Loucy (cell line): ENCODE measurements around the gene RAD9B.

Experiments
- H2AFZ ChIP-seq: fragments of 200-600 bp; sonication (generic); 2 replicates; pipeline ENCODE4 v1.6.0; 2016; ENCODE audit warnings: antibody characterized with exemption, mild to moderate bottlenecking, low read length, moderate library complexity
- H3F3A ChIP-seq: fragments of 200-600 bp; 2 replicates; pipeline ENCODE4 v1.6.0; 2016; ENCODE audit warnings: antibody characterized with exemption, low read depth, mild to moderate bottlenecking
- H3K27me3 ChIP-seq: fragments of 200-600 bp; sonication (generic); 2 replicates; pipeline ENCODE4 v1.6.1; 2014; ENCODE audit warnings: low read length, mild to moderate bottlenecking; ENCODE audit not compliant: insufficient read depth, poor library complexity, severe bottlenecking
- H3K36me3 ChIP-seq: fragments of 200-600 bp; sonication (generic); 2 replicates; pipeline ENCODE4 v1.6.1; 2016; ENCODE audit warnings: low read length; ENCODE audit not compliant: insufficient read depth
- H3K4me1 ChIP-seq: fragments of 200-600 bp; sonication (generic); 2 replicates; pipeline ENCODE4 v1.5.1; 2014; ENCODE audit warnings: low read length, mild to moderate bottlenecking; ENCODE audit not compliant: insufficient read depth, poor library complexity, severe bottlenecking
- H3K4me2 ChIP-seq: fragments of 200-600 bp; sonication (generic); 2 replicates; pipeline ENCODE4 v1.6.0; 2014; ENCODE audit warnings: antibody characterized with exemption, low read length, low read depth, mild to moderate bottlenecking; ENCODE audit not compliant: poor library complexity, severe bottlenecking
- H3K4me3 ChIP-seq: fragments of 200-600 bp; sonication (generic); 2 replicates; pipeline ENCODE4 v1.5.1; 2014; ENCODE audit warnings: low read length, mild to moderate bottlenecking, mixed read lengths; ENCODE audit not compliant: poor library complexity, severe bottlenecking
- H3K79me2 ChIP-seq: fragments of 200-600 bp; sonication (generic); 2 replicates; pipeline ENCODE4 v1.6.1; 2014; ENCODE audit warnings: low read length; ENCODE audit not compliant: insufficient read depth
- H3K9ac ChIP-seq: fragments of 200-600 bp; sonication (generic); 2 replicates; pipeline ENCODE4 v1.6.0; 2014; ENCODE audit warnings: mild to moderate bottlenecking, low read depth, low read length, moderate library complexity; ENCODE audit not compliant: poor library complexity, severe bottlenecking
- H3K9me2 ChIP-seq: fragments of 200-600 bp; sonication (generic); replicated peaks from 2 replicates; pipeline ENCODE4 v1.6.1; 2016; ENCODE audit warnings: low read depth, low read length, mixed read lengths
- H3K9me3 ChIP-seq: fragments of 200-600 bp; sonication (generic); 2 replicates; pipeline ENCODE4 v1.6.1; 2014; ENCODE audit warnings: mild to moderate bottlenecking, antibody characterized with exemption, low read length, low read depth; ENCODE audit not compliant: insufficient read depth
- H4K20me1 ChIP-seq: fragments of 200-600 bp; sonication (generic); 2 replicates; pipeline ENCODE4 v1.6.0; 2014; ENCODE audit warnings: antibody characterized with exemption, low read length, mild to moderate bottlenecking; ENCODE audit not compliant: insufficient read depth, poor library complexity, severe bottlenecking
- EZH2phosphoT487 ChIP-seq: fragments of 200-600 bp; IDR thresholded peaks from 2 replicates; pipeline ENCODE4 v1.6.1; 2018; ENCODE audit warnings: antibody characterized with exemption, mild to moderate bottlenecking, moderate library complexity, borderline replicate concordance
- TF ChIP-seq, protein P1 (sequence below): fragments of 200-600 bp; sonication (generic); conservative IDR thresholded peaks from 2 replicates; pipeline ENCODE4 v1.5.1; 2014; ENCODE audit warnings: mild to moderate bottlenecking, antibody characterized with exemption, low read length

RAD9B gene

DNA sequence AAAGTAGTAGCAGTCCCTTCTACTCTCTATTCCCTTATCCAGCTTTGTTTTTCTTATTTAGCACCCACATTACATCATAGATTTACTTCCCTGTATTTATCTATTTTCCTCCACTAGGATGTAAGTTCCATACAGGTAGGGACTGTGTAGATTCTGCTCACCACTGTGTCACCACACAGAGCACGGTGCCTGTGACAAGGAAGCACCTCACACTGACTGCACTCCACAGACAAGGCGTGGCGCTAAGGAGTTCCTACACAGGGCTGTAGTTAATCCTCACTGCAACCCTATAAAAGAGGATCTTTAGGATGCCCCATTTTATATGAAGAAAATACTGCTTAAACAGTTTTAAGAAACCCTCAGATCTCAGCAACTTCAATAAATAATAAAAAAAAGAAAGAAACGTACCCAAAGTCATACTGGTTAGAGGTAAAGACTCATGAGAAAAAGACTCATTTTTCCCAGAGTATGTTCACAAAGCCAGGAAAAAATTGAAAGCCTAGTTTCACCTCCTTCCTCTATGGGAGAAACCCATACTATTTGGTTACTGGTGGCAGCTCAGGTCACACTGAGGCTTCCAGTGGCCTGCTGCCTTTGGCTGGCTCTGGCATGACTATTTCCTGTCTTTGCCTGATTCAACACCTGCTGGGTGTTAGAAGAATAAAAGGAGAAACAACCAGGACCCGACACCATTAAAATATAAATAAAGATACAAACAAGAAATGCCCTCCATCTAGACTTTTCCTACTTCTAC is 36.9 kb downstream of the RAD9B start:
- no peaks in the 10 kb centered on the region for H4K20me1 ChIP-seq
- peaks cover 83% of the 10 kb centered on the region for H3K36me3 ChIP-seq
- no peak overlapping the region for H3K4me2 ChIP-seq
- no peak overlapping the region for H2AFZ ChIP-seq
- H3K9me2 ChIP-seq, result no peaks in the 10 kb centered on the region
- no peak overlapping the region for H3K9ac ChIP-seq
- no peak overlapping the region for H3K4me3 ChIP-seq
- TF ChIP-seq EZH2phosphoT487, result no peak
- TF ChIP-seq, protein P1, sequence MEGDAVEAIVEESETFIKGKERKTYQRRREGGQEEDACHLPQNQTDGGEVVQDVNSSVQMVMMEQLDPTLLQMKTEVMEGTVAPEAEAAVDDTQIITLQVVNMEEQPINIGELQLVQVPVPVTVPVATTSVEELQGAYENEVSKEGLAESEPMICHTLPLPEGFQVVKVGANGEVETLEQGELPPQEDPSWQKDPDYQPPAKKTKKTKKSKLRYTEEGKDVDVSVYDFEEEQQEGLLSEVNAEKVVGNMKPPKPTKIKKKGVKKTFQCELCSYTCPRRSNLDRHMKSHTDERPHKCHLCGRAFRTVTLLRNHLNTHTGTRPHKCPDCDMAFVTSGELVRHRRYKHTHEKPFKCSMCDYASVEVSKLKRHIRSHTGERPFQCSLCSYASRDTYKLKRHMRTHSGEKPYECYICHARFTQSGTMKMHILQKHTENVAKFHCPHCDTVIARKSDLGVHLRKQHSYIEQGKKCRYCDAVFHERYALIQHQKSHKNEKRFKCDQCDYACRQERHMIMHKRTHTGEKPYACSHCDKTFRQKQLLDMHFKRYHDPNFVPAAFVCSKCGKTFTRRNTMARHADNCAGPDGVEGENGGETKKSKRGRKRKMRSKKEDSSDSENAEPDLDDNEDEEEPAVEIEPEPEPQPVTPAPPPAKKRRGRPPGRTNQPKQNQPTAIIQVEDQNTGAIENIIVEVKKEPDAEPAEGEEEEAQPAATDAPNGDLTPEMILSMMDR, result no peak
- H3F3A ChIP-seq, result no peaks in the 10 kb centered on the region
- no peaks in the 10 kb centered on the region for H3K4me1 ChIP-seq
- no peaks in the 10 kb centered on the region for H3K27me3 ChIP-seq
- 0 out of 2 replicates have a peak, but pooled peaks cover 6% of the 10 kb centered on the region for H3K79me2 ChIP-seq
- H3K9me3 ChIP-seq, result no peaks in the 10 kb centered on the region

DNA sequence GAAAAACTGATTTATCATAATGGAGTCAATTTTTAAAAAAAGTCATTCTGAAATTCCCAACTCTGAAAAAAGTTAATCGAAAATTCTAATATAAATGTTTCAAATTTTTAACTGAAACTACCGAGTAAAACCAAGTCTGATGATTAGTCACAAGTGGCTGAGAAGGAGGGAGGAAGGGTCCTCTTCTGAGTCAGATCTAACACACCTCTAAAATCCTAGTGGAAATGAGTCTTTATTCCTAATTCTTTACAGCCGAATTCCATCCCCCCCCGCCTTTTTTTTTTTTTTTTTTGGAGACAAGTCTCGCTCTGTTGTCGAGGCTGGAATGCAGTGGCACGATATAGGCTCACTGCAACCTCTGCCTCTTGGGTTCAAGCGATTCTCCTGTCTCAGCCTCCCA is 37.9 kb downstream of the RAD9B start:
- Histone ChIP-seq H3K9me3 (no peaks in the 10 kb centered on the region), H3K4me1 (no peaks in the 10 kb centered on the region), H3K36me3 (peaks cover 82% of the 10 kb centered on the region), H4K20me1 (no peaks in the 10 kb centered on the region), H3K79me2 (0 out of 2 replicates have a peak, but pooled peaks cover 6% of the 10 kb centered on the region), H3K9ac (no peak overlapping the region), H3K4me3 (no peak overlapping the region), H3K27me3 (no peaks in the 10 kb centered on the region), H3F3A (no peaks in the 10 kb centered on the region), H3K4me2 (no peak overlapping the region), H3K9me2 (no peaks in the 10 kb centered on the region), H2AFZ (no peak overlapping the region)
- TF ChIP-seq, protein P1, result no peak
- no peak for TF ChIP-seq EZH2phosphoT487

DNA sequence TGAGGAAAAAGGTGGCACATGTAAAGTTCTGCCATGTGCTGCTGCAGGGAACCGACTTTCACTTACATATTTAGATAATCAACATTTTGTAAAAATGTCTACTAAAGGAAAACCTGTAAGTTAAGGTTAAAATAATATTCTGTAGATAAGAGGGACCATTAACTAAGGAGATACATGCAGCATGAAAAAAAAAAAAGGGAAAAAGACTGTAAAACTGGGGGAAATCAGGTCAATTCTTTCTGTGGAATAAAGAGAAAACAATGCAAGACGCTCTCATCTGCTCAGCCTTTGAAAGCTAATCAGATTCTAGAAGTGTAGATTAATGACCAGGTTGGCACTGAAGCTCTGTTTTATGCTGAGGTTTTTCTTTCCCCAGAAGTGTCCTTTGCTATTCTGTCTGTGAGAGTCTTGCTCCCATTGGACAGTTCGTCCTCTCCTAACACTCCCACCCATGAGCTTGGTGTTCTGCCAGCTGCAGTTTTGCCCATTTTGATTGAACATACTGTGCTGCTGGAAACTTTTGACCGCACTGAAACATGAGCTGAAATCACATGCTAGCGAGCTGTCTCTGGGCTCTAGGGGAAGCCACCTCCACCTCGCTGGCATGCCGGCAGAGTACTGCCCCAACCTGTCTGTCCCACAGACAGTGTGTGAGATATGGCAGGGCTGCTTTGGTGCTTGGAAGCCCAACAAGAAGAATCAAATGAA is 41.3 kb downstream of the RAD9B start:
- Histone ChIP-seq H2AFZ (no peak overlapping the region), H3K9me3 (no peaks in the 10 kb centered on the region), H3K4me1 (peaks cover 7% of the 10 kb centered on the region), H3K79me2 (peaks cover 23% of the 10 kb centered on the region; the same call in 1 of the 2 replicates), H3K4me3 (no peak overlapping the region), H3K27me3 (no peaks in the 10 kb centered on the region), H3F3A (no peaks in the 10 kb centered on the region), H3K9ac (no peak overlapping the region), H3K36me3 (peaks cover 73% of the 10 kb centered on the region), H3K9me2 (no peaks in the 10 kb centered on the region), H3K4me2 (no peak overlapping the region), H4K20me1 (peaks cover 12% of the 10 kb centered on the region)
- TF ChIP-seq, protein P1, result no peak
- no peak for TF ChIP-seq EZH2phosphoT487
